Measurements from ENCODE around the gene MBD1.
"Not testable (repeated sequence)": the region's sequence is repeated elsewhere in the genome, so short reads cannot be mapped to it uniquely, and the experiment has no call there.

MBD1 gene

GRCh38 chr18:50281295-50281971 is at the start of gene MBD1:
MBD1 (minus strand) TSS chr18:50281523; CDS start chr18:50279992, 1,531 bp downstream.
- DNase-seq, result peak; percentile 93

- no peak for DNase-seq
Measured at GRCh38 chr18:50330176-50330575, 48.9 kb upstream of the MBD1 start.

- DNase-seq, result no peak
Measured at GRCh38 chr18:50327983-50328382, 46.7 kb upstream of the MBD1 start.

GRCh38 chr18:50320719-50321118 is 39.4 kb upstream of the MBD1 start:
- no peak for DNase-seq

DNA sequence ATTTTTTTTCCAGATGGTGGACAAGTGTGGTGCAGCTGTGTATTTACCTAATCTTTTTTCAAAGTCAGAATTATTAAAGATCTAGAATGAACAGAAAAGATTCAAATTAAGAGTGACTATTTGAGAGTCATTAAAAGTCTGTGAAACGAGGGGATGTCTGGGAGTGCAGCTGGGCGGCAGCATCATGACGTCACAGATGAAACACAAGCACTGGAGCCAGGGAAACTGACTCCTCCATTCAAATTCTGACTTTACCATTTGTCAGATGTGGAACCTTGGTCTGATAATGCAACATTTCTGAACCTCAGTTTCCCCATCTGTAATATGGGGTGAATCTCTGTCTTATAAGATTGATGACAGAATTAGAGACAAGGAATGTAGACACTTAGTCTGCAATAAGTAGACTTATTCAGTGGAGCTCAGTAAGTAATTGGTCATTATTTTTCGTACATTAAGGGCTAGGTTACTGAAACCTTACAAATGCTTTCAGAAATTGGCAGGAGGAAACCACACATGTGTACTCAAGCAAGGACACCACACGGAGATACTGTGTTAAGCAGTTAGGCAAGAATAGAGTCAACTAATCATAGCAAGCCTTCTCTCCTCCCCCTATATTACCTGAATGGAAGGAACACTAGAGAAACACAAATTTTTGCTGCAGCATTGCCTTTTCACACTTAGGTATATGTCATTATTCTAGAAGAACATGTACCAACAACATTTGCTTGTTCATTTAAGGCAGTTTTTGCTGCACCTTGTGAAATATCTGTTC is 34.0 kb upstream of the MBD1 start:
- no peak for DNase-seq

DNA sequence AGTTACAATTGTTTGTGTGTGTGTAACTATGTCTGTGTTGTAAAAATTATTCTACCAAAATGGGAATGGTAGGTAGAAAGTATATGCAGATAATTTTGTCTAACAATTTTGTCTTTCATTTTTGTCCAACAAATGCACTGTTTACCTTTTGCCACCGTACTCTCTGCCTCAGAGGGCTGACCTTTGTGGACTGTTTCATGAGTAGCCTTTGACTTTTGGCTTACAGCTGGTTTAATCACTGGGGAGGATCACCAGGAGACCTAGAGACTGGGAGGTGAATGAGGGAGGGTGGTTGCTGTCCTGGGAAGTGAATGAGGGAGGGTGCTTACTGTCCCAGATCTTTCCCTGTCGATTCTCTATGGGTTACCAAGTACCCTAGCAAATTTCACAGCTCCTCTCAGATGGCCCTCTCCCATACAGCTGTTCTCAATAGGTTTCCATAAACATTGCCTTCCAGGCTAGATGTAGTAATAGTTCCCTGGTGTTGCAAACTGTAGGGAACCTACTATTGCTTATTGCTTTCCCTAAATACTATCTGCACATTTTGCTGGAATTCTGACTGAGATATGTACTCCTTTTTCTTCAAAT is 32.6 kb upstream of the MBD1 start:
- DNase-seq, result no peak

DNA sequence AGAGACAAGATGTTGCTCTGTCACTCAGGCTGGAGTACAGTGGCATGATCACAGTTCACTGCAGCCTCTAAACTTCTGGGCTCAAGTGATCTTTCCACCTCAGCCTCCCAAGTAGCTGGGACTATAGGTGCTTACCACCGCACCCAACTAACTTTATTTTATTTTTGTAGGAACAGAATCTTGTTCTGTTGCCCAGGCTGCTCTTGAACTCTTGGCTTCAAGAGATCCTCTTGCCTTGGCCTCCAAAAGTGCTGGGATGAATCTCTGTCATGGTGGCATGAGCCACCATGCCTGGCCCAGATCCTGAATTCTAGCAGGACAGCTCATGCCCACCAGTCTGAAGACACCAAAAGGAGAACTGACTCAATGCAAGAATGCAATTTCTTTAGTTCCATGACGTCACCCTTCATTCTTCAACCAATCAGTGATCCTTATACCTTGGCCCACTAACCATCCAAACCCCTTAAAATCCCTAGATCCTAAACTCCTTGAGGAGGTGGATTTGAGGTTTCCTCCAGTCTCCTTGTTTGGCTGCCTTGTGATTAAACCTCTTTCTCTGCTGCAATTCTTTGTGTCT is 31.8 kb upstream of the MBD1 start:
- DNase-seq, result no peak

- no peak for DNase-seq
Measured at GRCh38 chr18:50312296-50313030, 31.1 kb upstream of the MBD1 start.

GRCh38 chr18:50311650-50312049 is 30.3 kb upstream of the MBD1 start:
- DNase-seq, result no peak

DNA sequence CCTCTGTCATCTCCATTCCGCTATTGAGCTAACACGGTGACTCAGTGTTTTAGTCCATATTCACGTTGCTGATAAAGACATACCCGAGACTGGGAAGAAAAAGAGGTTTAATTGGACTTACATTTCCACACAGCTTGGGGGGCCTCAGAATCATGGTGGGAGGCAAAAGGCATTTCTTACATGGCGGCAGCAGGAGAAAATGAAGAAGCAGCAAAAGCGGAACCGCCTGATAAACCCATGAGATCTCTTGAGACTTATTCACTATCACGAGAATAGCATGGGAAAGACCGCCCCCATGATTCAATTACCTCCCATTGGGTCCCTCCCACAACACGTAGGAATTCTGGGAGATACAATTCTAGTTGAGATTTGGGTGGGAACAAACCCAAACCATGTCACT is 28.8 kb upstream of the MBD1 start:
- DNase-seq, result no peak

DNA sequence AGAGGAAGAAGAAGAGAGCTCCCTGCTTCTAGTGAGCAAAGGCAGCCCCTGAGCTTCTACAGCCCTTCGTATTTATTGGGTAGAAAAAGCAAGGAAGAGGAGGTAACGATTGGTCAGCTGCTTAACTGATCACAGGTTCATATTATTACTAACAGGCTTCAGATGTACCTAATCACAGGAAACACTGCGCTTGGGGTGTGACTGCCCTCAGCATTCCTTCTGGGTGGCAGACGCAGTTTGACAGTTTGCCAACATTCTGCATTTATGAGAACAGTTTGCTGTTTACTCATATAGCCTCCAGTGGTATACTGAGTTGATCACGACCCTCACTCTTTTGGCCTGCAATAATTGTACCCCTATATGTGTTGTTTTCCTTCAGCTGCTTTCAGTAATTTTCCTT is 27.5 kb upstream of the MBD1 start:
- not testable (repeated sequence) for DNase-seq

DNA sequence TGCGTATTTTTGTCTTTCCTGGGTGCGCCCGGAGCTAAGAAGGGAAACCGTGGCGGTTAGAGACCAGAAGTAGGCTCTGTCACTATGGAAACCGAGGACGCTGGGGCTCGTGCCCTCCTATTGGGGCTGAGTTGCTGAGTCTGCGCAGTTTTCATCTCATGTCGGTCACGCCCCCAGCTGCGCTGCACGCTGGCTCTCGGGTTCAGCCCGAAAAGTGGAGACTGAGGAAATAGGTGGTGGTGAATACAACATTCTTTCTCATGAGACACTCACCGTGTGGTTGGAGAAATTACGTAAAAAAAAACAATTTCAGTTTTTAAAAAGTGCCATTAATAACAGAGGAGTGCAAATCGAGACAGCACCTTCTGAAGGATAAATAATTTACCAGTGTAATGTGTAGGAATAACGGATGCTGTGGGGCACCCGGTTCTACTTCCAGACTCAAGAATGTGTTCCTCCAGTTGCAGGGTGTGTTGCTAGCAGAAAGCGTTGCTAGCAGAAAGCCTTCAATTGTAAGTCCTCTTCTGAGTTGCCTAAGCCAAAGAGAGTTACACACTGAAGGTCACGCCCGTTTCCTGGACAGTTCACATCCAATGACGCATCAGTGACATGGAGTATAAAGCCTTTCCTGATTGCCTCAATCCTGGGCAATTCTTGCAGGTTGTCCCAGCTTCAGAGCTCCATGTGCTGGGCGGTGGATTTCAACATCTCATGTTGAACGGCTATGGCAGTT is 26.6 kb upstream of the MBD1 start:
- DNase-seq, result peak; percentile 85

DNA sequence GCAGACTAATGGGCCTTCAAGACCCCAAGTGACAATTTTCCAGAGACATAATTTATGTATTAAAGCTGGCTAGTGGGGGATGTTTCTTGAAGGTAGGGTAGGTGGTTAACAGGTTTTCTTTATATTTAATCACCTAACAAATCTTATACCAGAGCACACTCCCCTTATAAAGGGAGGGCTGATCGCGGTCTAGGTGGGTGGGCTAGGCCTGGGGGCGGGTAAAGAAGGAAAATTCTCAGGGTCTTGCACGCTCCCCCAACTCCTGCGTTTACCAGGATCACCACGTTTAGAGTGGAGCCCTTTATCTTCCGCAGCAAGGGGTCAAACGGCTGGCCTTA is 26.0 kb upstream of the MBD1 start:
- no peak for DNase-seq

DNA sequence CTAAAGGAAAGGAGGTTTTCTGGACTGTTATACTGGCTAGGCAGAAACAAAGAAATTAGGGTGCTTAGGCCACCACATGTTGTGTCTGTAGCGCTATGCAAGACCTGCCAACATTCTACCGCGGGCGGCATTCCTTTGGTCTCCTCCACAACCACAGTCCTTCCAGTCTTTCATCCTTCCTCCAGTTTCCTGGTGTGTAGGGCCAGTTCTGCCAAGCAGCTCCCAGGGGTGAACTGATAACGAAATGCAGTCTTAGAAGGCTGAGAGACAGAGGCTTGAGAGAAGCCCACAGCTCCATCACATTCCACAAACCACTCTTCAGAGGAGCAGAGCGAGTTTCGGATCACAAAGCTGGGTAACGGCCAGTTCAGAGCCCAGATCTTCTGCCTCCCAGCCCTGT is 25.6 kb upstream of the MBD1 start:
- no peak for DNase-seq

GRCh38 chr18:50301074-50301473 is 19.8 kb upstream of the MBD1 start:
- no peak for DNase-seq

- DNase-seq, result no peak
Measured at GRCh38 chr18:50299626-50300388, 18.5 kb upstream of the MBD1 start.

GRCh38 chr18:50298443-50299284 is 17.3 kb upstream of the MBD1 start:
- DNase-seq, result no peak

DNA sequence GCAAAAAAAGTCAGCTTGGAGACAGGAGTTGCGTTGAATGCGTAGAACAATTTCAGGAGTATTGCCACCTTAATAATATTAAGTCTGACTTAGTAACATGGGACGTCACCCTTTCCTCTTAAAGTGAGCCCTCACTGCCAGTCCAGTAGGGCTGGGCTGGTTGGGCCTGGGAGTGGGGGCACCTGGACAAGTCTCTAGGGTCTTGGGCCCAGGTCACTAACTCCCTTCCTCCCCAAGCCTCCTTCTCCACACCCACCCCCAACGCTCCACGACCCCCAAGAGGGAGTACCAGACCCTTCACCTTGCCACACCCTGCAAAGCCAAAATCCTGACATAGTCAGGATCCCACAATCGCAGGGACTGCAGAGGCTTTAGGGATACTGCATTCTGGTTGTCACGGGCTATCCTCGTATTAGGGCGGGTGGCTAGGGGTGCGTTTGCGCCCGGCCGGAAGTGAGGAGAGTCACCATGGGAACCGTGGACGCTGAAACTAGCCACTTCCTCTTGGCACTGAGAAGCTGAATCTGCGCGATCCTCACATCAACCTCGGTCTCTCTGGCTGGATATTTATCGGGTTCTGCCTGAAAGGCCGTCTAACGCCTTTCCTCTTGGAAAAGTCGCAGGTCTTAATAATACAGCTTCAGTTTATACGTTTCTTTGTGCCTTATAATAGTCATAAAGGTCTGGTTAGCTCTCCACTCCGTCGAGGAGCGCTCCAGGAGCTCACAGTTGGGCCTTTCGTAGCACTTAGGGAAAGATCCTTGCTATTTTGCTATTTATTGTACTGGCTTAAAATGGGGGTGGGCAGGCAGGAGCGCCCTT is 16.5 kb upstream of the MBD1 start:
- DNase-seq, result peak; percentile 51

GRCh38 chr18:50293039-50293438 is 11.7 kb upstream of the MBD1 start:
- no peak for DNase-seq

- no peak for DNase-seq
Measured at GRCh38 chr18:50289108-50289443, 7.8 kb upstream of the MBD1 start.

Data from stimulated activated CD4-positive, alpha-beta T cell treated with anti-CD3 and anti-CD28 coated beads, Interleukin-12 subunit alpha, Interleukin-12 subunit beta, amount 100 ng/mL, for 4 hours (primary cell).